Glutamatergic neuron (in vitro differentiated cells): Measurements from ENCODE around the gene CLASRP. TPM values are rescaled to one million over a fixed set of nuclear protein-coding genes. Genes with fewer than 3 reads are reported as not detected.
A peak's percentile ranks its signal among the peaks of the same experiment; 100 is the strongest.

Source experiments
- DNase-seq: peaks from one replicate; pipeline ENCODE4 v3.0.0; 2022
- H3K27ac Mint-ChIP-seq: one replicate; pipeline ENCODE4 v1.8.0; 2020; ENCODE audit warnings: mild to moderate bottlenecking, mixed read lengths, inconsistent platforms; ENCODE audit not compliant: unreplicated experiment
- H3K27me3 Mint-ChIP-seq: one replicate; pipeline ENCODE4 v1.8.0; 2020; ENCODE audit warnings: mild to moderate bottlenecking, moderate library complexity, mixed read lengths, inconsistent platforms; ENCODE audit not compliant: unreplicated experiment
- H3K36me3 Mint-ChIP-seq: one replicate; pipeline ENCODE4 v1.8.0; 2020; ENCODE audit warnings: mild to moderate bottlenecking, mixed read lengths, inconsistent platforms; ENCODE audit not compliant: unreplicated experiment
- H3K4me1 Mint-ChIP-seq: one replicate; pipeline ENCODE4 v1.8.0; 2020; ENCODE audit warnings: mild to moderate bottlenecking, low read depth, mixed read lengths, inconsistent platforms; ENCODE audit not compliant: unreplicated experiment
- H3K4me3 Mint-ChIP-seq: one replicate; pipeline ENCODE4 v1.8.0; 2020; ENCODE audit warnings: mild to moderate bottlenecking, mixed read lengths, inconsistent platforms; ENCODE audit not compliant: unreplicated experiment
- H3K9me3 Mint-ChIP-seq: one replicate; pipeline ENCODE4 v1.8.0; 2020; ENCODE audit warnings: mild to moderate bottlenecking, moderate library complexity, mixed read lengths, inconsistent platforms; ENCODE audit not compliant: unreplicated experiment
- total RNA-seq: library from RNA; stranded (reverse); fragmentation: NEBNext Ultra II Directional; extraction: Animal tissue kit (Norgen Biotek cat#: 25700); gene quantifications from one replicate; pipeline ENCODE4 v1.2.1, GENCODE V29; 2021; ENCODE audit not compliant: unreplicated experiment
- TF ChIP-seq, protein P1 (sequence below): fragments of 200-600 bp; sonication (generic); IDR thresholded peaks from one replicate; pipeline ENCODE4 v1.5.0; 2021; ENCODE audit not compliant: partially characterized antibody, unreplicated experiment

The CLASRP gene
- total RNA-seq, 1 donor from 2014 or later = 127 TPM

DNA sequence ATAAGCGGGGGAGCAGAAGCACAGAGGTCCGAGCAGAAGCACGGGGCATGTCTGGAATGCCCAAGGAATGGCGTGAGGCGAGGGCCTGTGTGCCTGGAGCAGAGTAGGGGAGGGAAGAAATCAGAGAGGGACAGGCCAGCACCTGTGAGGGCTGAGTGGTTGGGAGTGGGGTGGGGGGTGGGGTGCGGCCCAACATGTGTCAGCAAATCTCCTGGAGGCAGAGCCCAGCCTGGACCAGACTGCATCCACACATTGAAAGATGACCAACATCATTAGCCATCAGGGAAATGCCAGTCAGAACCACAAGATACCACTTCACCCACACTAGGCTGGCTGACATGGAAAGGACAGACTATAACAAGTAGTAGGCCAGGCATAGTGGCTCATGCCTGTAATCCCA, 11.2 kb downstream of the CLASRP start:
- TF ChIP-seq, protein P1, sequence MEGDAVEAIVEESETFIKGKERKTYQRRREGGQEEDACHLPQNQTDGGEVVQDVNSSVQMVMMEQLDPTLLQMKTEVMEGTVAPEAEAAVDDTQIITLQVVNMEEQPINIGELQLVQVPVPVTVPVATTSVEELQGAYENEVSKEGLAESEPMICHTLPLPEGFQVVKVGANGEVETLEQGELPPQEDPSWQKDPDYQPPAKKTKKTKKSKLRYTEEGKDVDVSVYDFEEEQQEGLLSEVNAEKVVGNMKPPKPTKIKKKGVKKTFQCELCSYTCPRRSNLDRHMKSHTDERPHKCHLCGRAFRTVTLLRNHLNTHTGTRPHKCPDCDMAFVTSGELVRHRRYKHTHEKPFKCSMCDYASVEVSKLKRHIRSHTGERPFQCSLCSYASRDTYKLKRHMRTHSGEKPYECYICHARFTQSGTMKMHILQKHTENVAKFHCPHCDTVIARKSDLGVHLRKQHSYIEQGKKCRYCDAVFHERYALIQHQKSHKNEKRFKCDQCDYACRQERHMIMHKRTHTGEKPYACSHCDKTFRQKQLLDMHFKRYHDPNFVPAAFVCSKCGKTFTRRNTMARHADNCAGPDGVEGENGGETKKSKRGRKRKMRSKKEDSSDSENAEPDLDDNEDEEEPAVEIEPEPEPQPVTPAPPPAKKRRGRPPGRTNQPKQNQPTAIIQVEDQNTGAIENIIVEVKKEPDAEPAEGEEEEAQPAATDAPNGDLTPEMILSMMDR = no peak
- DNase-seq = no peak
- Mint-ChIP-seq H3K4me1 (peaks cover 4% of the 10 kb centered on the region), H3K36me3 (no peaks in the 10 kb centered on the region), H3K4me3 (no peak overlapping the region), H3K27me3 (peaks cover 3% of the 10 kb centered on the region), H3K9me3 (no peaks in the 10 kb centered on the region), H3K27ac (no peak overlapping the region)

DNA sequence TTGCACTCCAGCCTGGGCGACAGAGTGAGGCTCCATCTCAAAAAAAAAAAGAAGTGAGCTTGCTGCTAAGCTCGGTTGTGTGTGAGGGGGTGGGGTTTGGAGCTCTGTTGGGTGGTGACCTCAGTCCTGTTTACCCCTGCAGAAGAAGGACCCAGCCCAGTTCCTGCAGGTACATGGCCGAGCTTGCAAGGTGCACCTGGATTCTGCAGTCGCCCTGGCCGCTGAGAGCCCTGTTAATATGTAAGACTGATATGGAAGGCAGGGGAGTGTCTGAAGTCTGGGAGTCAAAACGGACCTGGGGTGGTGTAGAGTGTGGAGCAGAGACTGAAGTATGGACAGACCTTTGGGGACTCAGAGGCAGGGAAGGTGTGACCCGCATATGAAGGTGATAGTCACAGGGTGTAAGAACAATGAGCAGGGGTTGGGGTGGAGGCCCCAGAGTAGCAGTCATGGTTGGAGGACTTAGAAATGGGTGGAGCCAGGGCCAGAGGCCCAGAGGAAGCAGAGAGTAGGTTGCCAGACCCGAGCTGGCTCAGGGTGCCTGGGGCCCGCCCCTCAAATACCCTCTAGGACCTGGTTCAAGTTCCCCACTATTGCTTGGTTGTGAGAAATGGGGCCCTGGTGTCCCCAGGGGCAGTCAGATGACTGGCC, 13.2 kb downstream of the CLASRP start:
- H3K9me3 Mint-ChIP-seq = peaks cover 2% of the 10 kb centered on the region
- TF ChIP-seq, protein P1 = no peak
- peak overlapping the region; percentile 7 for H3K27ac Mint-ChIP-seq
- DNase-seq = no peak
- peaks cover 3% of the 10 kb centered on the region for H3K27me3 Mint-ChIP-seq
- H3K36me3 Mint-ChIP-seq = no peaks in the 10 kb centered on the region
- H3K4me3 Mint-ChIP-seq = no peak overlapping the region
- peaks cover 4% of the 10 kb centered on the region for H3K4me1 Mint-ChIP-seq

DNA sequence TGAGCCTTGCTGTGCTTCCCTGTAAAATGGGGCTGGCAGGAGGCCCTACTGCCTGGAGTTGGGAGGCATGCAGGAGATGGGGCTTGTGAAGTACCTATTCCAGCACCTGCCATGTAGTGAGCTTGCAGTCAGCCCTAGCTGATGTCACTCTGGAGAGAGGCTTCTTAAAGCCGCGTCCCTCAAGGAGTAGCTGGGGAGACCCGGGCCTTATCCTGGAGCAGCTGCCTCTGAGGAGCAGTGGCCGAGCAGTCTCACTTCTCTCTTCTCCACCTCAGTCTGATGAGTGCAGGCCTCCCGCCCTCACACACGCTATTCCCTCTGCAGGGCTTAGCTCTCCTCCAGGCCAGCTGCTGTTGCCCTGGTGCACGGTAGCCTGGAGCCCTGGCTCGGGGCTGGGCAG, 18.0 kb downstream of the CLASRP start:
- Mint-ChIP-seq H3K4me1 (peaks cover 6% of the 10 kb centered on the region), H3K27me3 (peaks cover 5% of the 10 kb centered on the region), H3K27ac (no peak overlapping the region), H3K36me3 (no peaks in the 10 kb centered on the region), H3K9me3 (peaks cover 4% of the 10 kb centered on the region), H3K4me3 (no peak overlapping the region)
- TF ChIP-seq, protein P1 = no peak
- no peak for DNase-seq

DNA sequence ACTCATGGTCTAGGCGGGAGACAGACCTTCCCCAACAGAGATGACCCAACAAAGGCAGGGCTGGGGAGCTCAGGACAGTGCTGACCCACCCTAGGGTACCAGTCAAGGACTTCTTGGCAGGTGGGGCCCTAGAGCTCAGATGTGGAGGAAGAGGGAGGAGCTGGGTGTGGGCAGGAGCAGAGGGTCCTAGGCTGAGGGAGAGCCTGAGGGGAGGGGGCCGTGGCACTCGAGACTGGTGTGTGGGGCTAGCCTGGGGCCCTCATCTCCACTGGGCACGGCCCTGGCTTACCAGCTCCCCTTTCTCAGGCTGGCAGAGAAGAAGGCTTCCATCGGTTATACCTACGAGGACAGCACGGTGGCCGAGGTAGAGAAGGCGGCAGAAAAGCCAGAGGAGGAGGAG, 18.6 kb downstream of the CLASRP start:
- Mint-ChIP-seq H3K27ac (no peak overlapping the region), H3K36me3 (no peaks in the 10 kb centered on the region), H3K27me3 (peaks cover 5% of the 10 kb centered on the region), H3K9me3 (peaks cover 4% of the 10 kb centered on the region), H3K4me1 (peaks cover 3% of the 10 kb centered on the region), H3K4me3 (no peak overlapping the region)
- no peak for DNase-seq
- TF ChIP-seq, protein P1 = no peak

DNA sequence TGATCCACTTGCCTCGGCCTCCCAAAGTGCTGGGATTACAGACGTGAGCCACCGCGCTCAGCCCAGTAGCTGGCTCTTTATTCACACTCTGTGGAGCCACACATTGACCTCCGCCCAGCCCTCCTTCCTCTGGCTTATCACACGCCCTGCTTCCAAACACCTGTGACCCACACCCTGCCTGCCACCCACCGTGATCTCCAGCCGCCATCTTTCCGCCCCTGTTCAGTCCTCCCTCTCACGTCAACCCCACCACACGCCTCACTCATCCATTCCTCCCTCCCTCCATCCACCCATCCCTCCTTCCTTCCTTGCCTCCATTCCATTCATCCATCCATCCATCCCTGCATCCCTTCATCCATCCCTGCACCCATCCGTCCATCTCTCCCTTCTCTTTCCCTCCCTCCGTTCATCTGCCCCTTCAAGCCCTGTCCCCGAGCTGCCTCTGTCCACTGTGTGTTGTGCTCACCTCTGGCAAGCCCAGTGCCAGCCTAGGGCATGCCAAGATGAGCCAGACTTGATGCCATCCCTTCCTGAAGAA, 19.8 kb downstream of the CLASRP start:
- H3K27ac Mint-ChIP-seq = no peak overlapping the region
- peaks cover 9% of the 10 kb centered on the region for H3K27me3 Mint-ChIP-seq
- peaks cover 4% of the 10 kb centered on the region for H3K9me3 Mint-ChIP-seq
- DNase-seq = no peak
- no peaks in the 10 kb centered on the region for H3K36me3 Mint-ChIP-seq
- H3K4me3 Mint-ChIP-seq = no peak overlapping the region
- TF ChIP-seq, protein P1 = no peak
- peaks cover 3% of the 10 kb centered on the region for H3K4me1 Mint-ChIP-seq
